Esophagus muscularis mucosa (tissue), 3 donors: ENCODE results near the gene QTRT2.

Source experiments
- CTCF ChIP-seq, 3 experiments: fragments of 200-600 bp in 2 of 3; fragments of 450-650 bp in 1 of 3; sonication (generic) in 2 of 3; IDR thresholded peaks; one replicate each; pipeline ENCODE4 v1.5.1; 2017 to 2019; ENCODE audit warnings: antibody characterized with exemption in 3 of 3, mild to moderate bottlenecking in 2 of 3, moderate library complexity in 1 of 3
- POLR2A ChIP-seq: fragments of 450-650 bp; IDR thresholded peaks from one replicate; pipeline ENCODE4 v1.6.1; 2017; ENCODE audit warnings: antibody characterized with exemption, moderate library complexity, mild to moderate bottlenecking, low read depth
- POLR2AphosphoS5 ChIP-seq, 2 donors: sonication (generic); formaldehyde crosslinking; IDR thresholded peaks; one replicate each; pipeline ENCODE4 v1.6.1; 2017; ENCODE audit warnings: antibody characterized with exemption in 2 of 2

- TF ChIP-seq CTCF (IDR thresholded peaks at IDR 0.05) (no peak), POLR2A (no peak), POLR2AphosphoS5 (IDR thresholded peaks at IDR 0.05) (no peak)
Measured at GRCh38 chr3:114034787-114035545, 21.6 kb upstream of the QTRT2 start.
